ENCODE measurements around the gene KCNMA1. TPM values are rescaled to one million over a fixed set of nuclear protein-coding genes. Genes with fewer than 3 reads are reported as not detected.

Gene KCNMA1
- total RNA-seq, 1 donor: 106 TPM

DNA sequence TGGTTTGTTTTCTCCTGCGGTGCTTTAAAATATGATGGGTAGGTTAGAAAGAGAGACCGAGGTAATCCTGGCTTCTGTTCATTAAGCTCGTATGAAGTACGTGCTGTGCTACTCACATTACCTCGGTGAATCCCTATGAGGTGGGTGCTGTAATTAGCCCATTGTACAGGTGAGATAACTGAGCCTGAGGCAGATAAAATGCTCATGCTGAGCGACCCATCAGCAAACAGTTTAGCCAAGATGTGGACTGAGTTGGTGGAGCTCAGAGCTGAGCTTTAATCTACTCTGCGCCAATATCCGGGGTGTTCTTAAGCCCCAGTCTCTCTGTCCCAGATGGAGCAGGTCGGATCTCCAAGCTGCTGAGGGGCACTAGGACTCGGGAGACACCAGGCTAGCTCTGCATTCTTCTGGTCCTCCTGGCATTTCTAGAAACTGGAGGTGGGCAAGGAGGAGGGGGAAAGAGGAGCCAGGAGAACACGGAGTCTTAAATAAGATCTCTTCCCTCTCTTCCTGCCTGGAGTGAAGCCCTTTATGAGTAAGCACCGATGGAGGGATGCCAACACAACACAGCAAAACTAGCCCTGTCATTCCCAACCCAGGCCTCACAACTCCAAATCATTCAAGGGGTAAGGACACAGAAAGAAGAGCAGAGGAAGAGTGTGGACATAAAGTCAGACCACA, 458.5 kb downstream of the KCNMA1 start:
- peak; percentile 95 for DNase-seq (ENCODE audit: low read depth)
- TF ChIP-seq, protein P1, sequence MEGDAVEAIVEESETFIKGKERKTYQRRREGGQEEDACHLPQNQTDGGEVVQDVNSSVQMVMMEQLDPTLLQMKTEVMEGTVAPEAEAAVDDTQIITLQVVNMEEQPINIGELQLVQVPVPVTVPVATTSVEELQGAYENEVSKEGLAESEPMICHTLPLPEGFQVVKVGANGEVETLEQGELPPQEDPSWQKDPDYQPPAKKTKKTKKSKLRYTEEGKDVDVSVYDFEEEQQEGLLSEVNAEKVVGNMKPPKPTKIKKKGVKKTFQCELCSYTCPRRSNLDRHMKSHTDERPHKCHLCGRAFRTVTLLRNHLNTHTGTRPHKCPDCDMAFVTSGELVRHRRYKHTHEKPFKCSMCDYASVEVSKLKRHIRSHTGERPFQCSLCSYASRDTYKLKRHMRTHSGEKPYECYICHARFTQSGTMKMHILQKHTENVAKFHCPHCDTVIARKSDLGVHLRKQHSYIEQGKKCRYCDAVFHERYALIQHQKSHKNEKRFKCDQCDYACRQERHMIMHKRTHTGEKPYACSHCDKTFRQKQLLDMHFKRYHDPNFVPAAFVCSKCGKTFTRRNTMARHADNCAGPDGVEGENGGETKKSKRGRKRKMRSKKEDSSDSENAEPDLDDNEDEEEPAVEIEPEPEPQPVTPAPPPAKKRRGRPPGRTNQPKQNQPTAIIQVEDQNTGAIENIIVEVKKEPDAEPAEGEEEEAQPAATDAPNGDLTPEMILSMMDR (IDR thresholded peaks at IDR 0.05; ENCODE audit: insufficient read depth, low read length): no peak
- no peak overlapping the region for H3K4me3 ChIP-seq (ENCODE audit: low read depth, low read length)

DNA sequence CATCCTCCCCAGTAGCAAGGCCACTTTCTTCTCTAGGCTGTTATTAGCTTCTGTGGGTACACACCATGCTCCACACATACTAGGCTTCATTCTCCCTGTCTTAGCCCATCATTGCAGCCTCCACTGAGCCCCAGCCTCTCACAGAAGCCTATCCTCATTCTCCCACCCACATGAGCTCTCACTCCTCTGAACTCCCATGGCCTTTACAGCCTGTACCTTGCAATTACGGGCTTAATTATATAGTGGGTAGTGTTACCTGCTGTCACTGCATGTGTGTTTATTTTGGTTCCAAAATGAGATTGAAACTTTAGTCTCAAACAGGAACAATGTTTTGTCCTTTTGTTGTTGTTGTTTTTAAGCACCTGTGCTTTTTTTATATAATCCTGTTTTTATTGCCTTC, 460.0 kb downstream of the KCNMA1 start:
- no peak overlapping the region for H3K4me3 ChIP-seq (ENCODE audit: low read depth, low read length)
- no peak for DNase-seq (ENCODE audit: low read depth)
- TF ChIP-seq, protein P1 (IDR thresholded peaks at IDR 0.05; ENCODE audit: insufficient read depth, low read length): no peak

DNA sequence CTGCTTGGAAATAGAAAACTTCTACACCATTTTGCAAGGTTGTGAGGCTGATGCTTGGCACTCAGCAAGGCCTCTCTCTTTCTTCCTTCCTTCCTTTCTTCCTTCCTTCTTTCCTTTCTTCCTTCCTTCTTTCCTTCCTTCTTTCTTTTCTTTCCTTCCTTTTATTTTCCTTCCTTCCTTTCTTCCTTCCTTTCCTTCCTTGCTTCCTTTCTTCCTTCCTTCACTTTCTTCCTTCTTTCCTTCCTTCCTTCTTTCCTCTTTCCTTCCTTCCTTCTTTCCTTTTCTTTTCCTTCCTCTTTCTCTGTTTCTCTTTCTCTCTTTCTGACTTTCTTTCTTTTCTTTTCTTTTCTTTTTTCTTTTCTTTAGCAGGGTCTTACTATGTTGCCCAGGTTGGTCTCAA, 460.4 kb downstream of the KCNMA1 start:
- no peak overlapping the region for H3K4me3 ChIP-seq (ENCODE audit: low read depth, low read length)
- TF ChIP-seq, protein P1 (IDR thresholded peaks at IDR 0.05; ENCODE audit: insufficient read depth, low read length): no peak
- DNase-seq (ENCODE audit: low read depth): no peak

DNA sequence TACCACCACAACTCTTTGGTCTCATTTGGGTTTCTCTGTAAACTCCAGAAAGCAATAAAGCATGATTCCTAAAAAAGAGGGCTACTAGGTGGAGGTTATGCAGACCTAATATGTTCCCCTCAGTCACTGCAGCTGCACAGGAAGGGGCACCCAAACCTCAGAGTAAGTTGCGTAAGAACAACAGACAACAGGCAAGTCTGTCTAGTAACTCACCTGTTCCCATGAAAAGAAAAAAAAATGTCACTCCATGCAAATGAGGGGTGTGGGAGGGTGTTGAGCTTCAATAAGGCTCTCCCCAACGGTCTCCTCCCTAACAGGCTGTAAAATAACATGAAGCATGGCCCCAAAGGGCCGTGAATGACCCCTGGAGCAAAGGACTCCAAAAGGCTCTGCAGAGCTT, 461.4 kb downstream of the KCNMA1 start:
- TF ChIP-seq, protein P1 (IDR thresholded peaks at IDR 0.05; ENCODE audit: insufficient read depth, low read length): no peak
- no peak overlapping the region for H3K4me3 ChIP-seq (ENCODE audit: low read depth, low read length)
- no peak for DNase-seq (ENCODE audit: low read depth)

DNA sequence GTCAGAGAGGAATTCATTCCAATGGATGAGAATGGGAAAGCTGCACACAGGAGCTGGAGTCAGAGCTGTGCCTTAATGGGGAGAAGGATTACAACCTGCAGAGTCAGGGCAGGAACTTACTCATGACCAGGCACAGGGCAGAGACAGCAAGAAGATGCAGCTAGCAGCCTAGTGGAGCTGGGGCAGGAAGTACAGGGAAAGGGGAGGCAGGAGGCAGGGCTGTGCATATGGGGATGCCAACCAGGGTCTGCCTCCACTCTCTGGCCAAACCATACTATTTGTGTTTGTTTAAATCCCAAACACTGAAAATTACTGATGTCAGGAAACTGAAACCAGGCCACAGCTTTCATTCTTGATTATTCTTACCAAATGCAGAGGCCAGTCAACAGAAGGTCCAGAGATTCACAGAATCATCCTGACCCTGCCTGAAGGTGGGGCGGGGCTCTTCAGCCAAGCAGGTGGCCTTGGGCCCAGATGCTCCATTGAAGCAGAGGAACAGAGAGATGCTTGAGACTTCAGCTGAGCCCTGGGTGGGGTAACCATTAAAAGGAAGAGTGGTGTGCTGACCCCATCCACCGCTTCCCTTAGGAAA, 461.9 kb downstream of the KCNMA1 start:
- TF ChIP-seq, protein P1 (IDR thresholded peaks at IDR 0.05; ENCODE audit: insufficient read depth, low read length): no peak
- no peak overlapping the region for H3K4me3 ChIP-seq (ENCODE audit: low read depth, low read length)
- no peak for DNase-seq (ENCODE audit: low read depth)

DNA sequence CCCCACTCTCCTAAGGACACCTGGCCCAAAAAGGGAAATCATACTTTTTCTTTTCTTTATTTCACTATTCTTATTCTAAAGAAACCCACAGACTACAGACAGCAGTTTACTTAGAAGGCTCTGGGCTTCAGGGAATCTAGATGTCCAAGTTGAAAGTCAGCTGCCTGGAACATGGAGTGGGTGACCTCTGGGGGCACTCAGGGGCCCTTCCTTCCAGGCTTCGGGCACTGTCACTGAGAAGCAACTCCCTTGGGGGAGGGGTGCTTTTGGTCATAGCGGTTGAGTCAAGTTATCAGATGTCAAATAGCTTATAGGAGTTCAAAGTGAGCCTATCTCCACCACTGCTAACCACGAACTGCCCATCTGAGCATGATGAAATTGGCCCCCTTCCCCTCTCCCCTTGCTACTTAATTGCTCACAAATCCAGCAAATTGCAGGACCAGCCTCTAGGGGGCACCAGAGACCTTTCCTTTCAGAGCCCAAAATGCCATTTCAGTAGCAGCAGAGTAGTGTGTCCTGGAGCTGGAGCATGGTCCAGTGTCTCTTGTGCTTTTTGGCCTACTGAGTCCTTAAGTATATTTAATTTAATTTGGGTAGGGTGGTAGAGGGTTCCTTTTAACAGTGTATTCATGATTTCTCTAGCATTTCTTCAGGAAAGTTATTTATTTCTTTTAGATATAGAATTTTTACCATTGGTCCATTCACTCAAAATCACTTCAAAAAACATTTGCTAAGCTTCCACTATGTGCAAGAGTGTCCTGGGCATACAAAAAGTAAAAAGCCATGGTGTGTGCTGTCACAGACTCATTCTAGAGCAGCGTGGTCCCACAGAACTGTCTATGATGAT, 463.8 kb downstream of the KCNMA1 start:
- DNase-seq (ENCODE audit: low read depth): peak; percentile 89
- TF ChIP-seq, protein P1 (IDR thresholded peaks at IDR 0.05; ENCODE audit: insufficient read depth, low read length): peak; percentile 88
- H3K4me3 ChIP-seq (ENCODE audit: low read depth, low read length): no peak overlapping the region
